Heart left ventricle (tissue), 16 donors: ENCODE results near the gene DMD. TPM values are rescaled to one million over a fixed set of nuclear protein-coding genes. Genes with fewer than 3 reads are reported as not detected.

Experiments
- ATAC-seq, 4 donors: fragments of 200-7000 bp; cut with Tn5 transposase; one replicate each; pipeline ENCODE4 v1.9.1; 2020 to 2022; ENCODE audit warnings: moderate library complexity in 4 of 4, mild to moderate bottlenecking in 3 of 4, moderate number of reproducible peaks in 1 of 4
- DNase-seq, 5 donors: peaks; one replicate each; pipeline ENCODE4 v3.0.0-alpha.2; 2020
- H3K27ac ChIP-seq, 12 donors: fragments of 200-600 bp; sonication (generic) in 4 of 12; one replicate each; pipeline versions ENCODE4 v1.5.0 to v1.8.0; 2016 to 2022; ENCODE audit warnings: mild to moderate bottlenecking in 2 of 12
- H3K27me3 ChIP-seq, 9 donors: fragments of 200-600 bp; sonication (generic) in 2 of 9; one replicate each; pipeline versions ENCODE4 v1.5.1 to v1.8.0; 2016 to 2022; ENCODE audit warnings: mild to moderate bottlenecking in 3 of 9
- H3K36me3 ChIP-seq, 9 donors: fragments of 200-600 bp; sonication (generic) in 2 of 9; one replicate each; pipeline versions ENCODE4 v1.5.0 to v1.8.0; 2018 to 2022; ENCODE audit warnings: mild to moderate bottlenecking in 2 of 9
- H3K4me1 ChIP-seq, 12 donors: fragments of 200-600 bp; sonication (generic) in 4 of 12; one replicate each; pipeline versions ENCODE4 v1.5.0 to v1.8.0; 2016 to 2022; ENCODE audit warnings: mild to moderate bottlenecking in 3 of 12
- H3K4me3 ChIP-seq, 12 donors: fragments of 200-600 bp; sonication (generic) in 4 of 12; one replicate each; pipeline versions ENCODE4 v1.5.0 to v1.8.0; 2017 to 2022; ENCODE audit warnings: mild to moderate bottlenecking in 9 of 12, moderate library complexity in 4 of 12
- H3K9me3 ChIP-seq, 12 donors: fragments of 200-600 bp; sonication (generic) in 4 of 12; one replicate each; pipeline versions ENCODE4 v1.5.0 to v1.8.0; 2016 to 2022; ENCODE audit warnings: mild to moderate bottlenecking in 1 of 12
- POLR2A ChIP-seq, 2 donors: fragments of 450-650 bp; IDR thresholded peaks; one replicate each; pipeline ENCODE4 v1.6.1; 2017; ENCODE audit warnings: antibody characterized with exemption in 2 of 2, mild to moderate bottlenecking in 2 of 2, moderate library complexity in 2 of 2
- WGBS, 4 donors: extraction: QIAGEN DNeasy Blood & Tissue Kit in 2 of 4; methylation state at CpG; one replicate each; pipeline versions ENCODE4 v1.1.5 to v1.1.7; 2013 to 2018; 5-methylcytosine and 5-hydroxymethylcytosine counted together
- intact Hi-C, 10 donors: fragments of 100-400 bp; cut with DNase I; formaldehyde crosslinking; loops; one replicate each; pipeline versions ENCODE4 v1.11.1 to v1.14.2; 2022
- polyA plus RNA-seq, 2 donors: library from polyadenylated mRNA; stranded (reverse); fragments of 200-250 nt; gene quantifications; one replicate each; pipeline ENCODE4 v1.2.3, GENCODE V29; 2013
- total RNA-seq, 9 donors: library from RNA; depleted of rRNA in 2 of 9; stranded (reverse); fragments of >200 nt in 2 of 9; fragmentation: NEBNext Ultra II Directional in 3 of 9; extraction: Animal tissue kit (Norgen Biotek cat#: 25700) in 3 of 9; gene quantifications; one replicate each; pipeline versions ENCODE4 v1.1.0 to v1.2.4, GENCODE V29; 2016 to 2023
- TF ChIP-seq, protein P1 (sequence below), 12 donors: fragments of 200-600 bp; sonication (generic) in 4 of 12; IDR thresholded peaks; one replicate each; pipeline versions ENCODE4 v1.5.0 to v1.8.0; 2018 to 2022; ENCODE audit warnings: antibody characterized with exemption in 12 of 12, mild to moderate bottlenecking in 5 of 12
- donor health status: ischemic (EF 13 %, LVEDD 7.1; RV severe dilation, severe dysfunction).
- donor health status: healthy with polysubstance abuse.
- donor health status: DM: no; HTN: yes; CAD: no.
- donor health status: DM: no; HTN: no; CAD: no.
- donor health status: ischemic (EF 25% LVEDD 6.9; RV normal size, moderate dysfunction).
- donor health status: ischemic (EF 25% LVEDD 5.7; RV mildly dilated, moderate dysfunction).
- donor health status: healthy.
- donor health status: DM: yes; HTN: yes; CAD: no.
- donor health status: ischemic (EF 35%, LVEDD 5.7; RV mildly dilated, moderate dysfunction).
- donor health status: nonischemic (EF 11% LVEDD 7.7; RV severe dilation, severe dysfunction).
- donor health status: DM: yes; HTN: yes; CAD: no.
- donor health status: PGD.
- donor health status: ischemic (EF 29% LVEDD 5.4; RV normal size, mild dysfunction).
- donor health status: nonischemic (EF 23%, LVEDD 6.1; RV moderate dilation, normal function).

Gene DMD
- total and polyA plus RNA-seq, 11 donors = 34.7 to 236 (median 162) TPM

GRCh38 chrX:31350808-31351074, 1860.6 kb downstream of the DMD start:
- intact Hi-C loops = loop anchor here in 1 of 10 donors (10.0 kb wide), 1 partner anchor 76 kb away; no protein-coding TSS in a partner anchor
- Histone ChIP-seq H3K36me3 (no peaks in the 10 kb centered on the region), H3K27me3 (no peaks in the 10 kb centered on the region), H3K4me1 (no peaks in the 10 kb centered on the region), H3K27ac (no peak overlapping the region), H3K4me3 (no peak overlapping the region), H3K9me3 (no peaks in the 10 kb centered on the region)
- no peak for DNase-seq
- WGBS, 4 donors = 79 to 100% (median 98%) methylated on average over 1 of the region's 1 CpG
- no peak for ATAC-seq
- TF ChIP-seq POLR2A (IDR thresholded peaks at IDR 0.05) = no peak
- TF ChIP-seq, protein P1, sequence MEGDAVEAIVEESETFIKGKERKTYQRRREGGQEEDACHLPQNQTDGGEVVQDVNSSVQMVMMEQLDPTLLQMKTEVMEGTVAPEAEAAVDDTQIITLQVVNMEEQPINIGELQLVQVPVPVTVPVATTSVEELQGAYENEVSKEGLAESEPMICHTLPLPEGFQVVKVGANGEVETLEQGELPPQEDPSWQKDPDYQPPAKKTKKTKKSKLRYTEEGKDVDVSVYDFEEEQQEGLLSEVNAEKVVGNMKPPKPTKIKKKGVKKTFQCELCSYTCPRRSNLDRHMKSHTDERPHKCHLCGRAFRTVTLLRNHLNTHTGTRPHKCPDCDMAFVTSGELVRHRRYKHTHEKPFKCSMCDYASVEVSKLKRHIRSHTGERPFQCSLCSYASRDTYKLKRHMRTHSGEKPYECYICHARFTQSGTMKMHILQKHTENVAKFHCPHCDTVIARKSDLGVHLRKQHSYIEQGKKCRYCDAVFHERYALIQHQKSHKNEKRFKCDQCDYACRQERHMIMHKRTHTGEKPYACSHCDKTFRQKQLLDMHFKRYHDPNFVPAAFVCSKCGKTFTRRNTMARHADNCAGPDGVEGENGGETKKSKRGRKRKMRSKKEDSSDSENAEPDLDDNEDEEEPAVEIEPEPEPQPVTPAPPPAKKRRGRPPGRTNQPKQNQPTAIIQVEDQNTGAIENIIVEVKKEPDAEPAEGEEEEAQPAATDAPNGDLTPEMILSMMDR (IDR thresholded peaks at IDR 0.05) = no peak

GRCh38 chrX:31349515-31349914, 1861.8 kb downstream of the DMD start:
- H3K4me1 ChIP-seq = no peaks in the 10 kb centered on the region
- DNase-seq = no peak
- 77 to 85% (median 81%) methylated on average over 4 of the region's 4 CpGs for WGBS, 4 donors
- TF ChIP-seq, protein P1 (IDR thresholded peaks at IDR 0.05) = no peak
- no peak for TF ChIP-seq POLR2A (IDR thresholded peaks at IDR 0.05)
- H3K4me3 ChIP-seq = no peak overlapping the region
- ATAC-seq = no peak
- no peak overlapping the region for H3K27ac ChIP-seq
- no peaks in the 10 kb centered on the region for H3K36me3 ChIP-seq
- intact Hi-C loops = no loop called here
- H3K9me3 ChIP-seq = no peaks in the 10 kb centered on the region
- no peaks in the 10 kb centered on the region for H3K27me3 ChIP-seq

GRCh38 chrX:31340587-31340986, 1870.8 kb downstream of the DMD start:
- WGBS, 4 donors = 61 to 73% (median 67%) methylated on average over 4 of the region's 4 CpGs
- Histone ChIP-seq H3K9me3 (peaks cover 0 to 1% (median 0%) of the 10 kb centered on the region in 12 donors), H3K27ac (no peak overlapping the region), H3K4me3 (no peak overlapping the region), H3K36me3 (no peaks in the 10 kb centered on the region), H3K4me1 (peaks cover 0 to 15% (median 0%) of the 10 kb centered on the region in 12 donors), H3K27me3 (no peaks in the 10 kb centered on the region)
- TF ChIP-seq, protein P1 (IDR thresholded peaks at IDR 0.05) = no peak
- TF ChIP-seq POLR2A (IDR thresholded peaks at IDR 0.05) = no peak
- ATAC-seq (no peak), DNase-seq (no peak)
- intact Hi-C loops = no loop called here

DNA sequence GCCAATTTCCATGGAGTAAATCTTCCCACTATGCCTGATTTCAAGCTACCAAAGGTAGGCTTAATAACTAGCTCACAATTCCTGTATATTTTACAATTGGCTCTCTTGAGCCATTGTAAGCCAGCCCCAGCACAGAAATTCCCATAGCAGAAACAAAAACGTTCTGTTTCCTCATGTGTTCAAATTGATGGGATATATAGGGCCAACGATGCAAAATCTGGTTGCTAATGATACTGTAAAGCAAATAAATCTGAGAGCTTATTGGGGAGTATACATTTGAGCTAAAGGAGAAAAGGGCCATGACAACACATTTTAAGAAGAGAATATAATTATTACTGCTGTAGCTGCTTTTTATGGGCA, 1872.4 kb downstream of the DMD start:
- DNase-seq (no peak), ATAC-seq (no peak)
- no peaks in the 10 kb centered on the region for H3K36me3 ChIP-seq
- H3K27ac ChIP-seq = peak overlapping the region in 7 of 12 donors; percentile 9 to 66 (median 34)
- intact Hi-C loops = no loop called here
- WGBS, 4 donors = 27 to 53% (median 43%) methylated on average over 2 of the region's 2 CpGs
- H3K9me3 ChIP-seq = peaks cover 0 to 1% (median 0%) of the 10 kb centered on the region in 12 donors
- H3K4me3 ChIP-seq = no peak overlapping the region
- H3K27me3 ChIP-seq = no peaks in the 10 kb centered on the region
- peaks cover 0 to 15% (median 0%) of the 10 kb centered on the region in 12 donors for H3K4me1 ChIP-seq
- no peak for TF ChIP-seq POLR2A (IDR thresholded peaks at IDR 0.05)
- TF ChIP-seq, protein P1 (IDR thresholded peaks at IDR 0.05) = no peak
